NK-92 treated with Interleukin-12 subunit alpha and Interleukin-12 subunit beta, amount 100 ng/mL, for 24 hours (cell line): Measurements from ENCODE around the gene TMEM106A.
"Not testable (repeated sequence)": the region's sequence is repeated elsewhere in the genome, so short reads cannot be mapped to it uniquely, and the experiment has no call there.

Experiments used
- DNase-seq: peaks from one replicate; lab custom pipeline; 2025; lab: John Stamatoyannopoulos, UW

TMEM106A gene, protein sequence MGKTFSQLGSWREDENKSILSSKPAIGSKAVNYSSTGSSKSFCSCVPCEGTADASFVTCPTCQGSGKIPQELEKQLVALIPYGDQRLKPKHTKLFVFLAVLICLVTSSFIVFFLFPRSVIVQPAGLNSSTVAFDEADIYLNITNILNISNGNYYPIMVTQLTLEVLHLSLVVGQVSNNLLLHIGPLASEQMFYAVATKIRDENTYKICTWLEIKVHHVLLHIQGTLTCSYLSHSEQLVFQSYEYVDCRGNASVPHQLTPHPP

DNA sequence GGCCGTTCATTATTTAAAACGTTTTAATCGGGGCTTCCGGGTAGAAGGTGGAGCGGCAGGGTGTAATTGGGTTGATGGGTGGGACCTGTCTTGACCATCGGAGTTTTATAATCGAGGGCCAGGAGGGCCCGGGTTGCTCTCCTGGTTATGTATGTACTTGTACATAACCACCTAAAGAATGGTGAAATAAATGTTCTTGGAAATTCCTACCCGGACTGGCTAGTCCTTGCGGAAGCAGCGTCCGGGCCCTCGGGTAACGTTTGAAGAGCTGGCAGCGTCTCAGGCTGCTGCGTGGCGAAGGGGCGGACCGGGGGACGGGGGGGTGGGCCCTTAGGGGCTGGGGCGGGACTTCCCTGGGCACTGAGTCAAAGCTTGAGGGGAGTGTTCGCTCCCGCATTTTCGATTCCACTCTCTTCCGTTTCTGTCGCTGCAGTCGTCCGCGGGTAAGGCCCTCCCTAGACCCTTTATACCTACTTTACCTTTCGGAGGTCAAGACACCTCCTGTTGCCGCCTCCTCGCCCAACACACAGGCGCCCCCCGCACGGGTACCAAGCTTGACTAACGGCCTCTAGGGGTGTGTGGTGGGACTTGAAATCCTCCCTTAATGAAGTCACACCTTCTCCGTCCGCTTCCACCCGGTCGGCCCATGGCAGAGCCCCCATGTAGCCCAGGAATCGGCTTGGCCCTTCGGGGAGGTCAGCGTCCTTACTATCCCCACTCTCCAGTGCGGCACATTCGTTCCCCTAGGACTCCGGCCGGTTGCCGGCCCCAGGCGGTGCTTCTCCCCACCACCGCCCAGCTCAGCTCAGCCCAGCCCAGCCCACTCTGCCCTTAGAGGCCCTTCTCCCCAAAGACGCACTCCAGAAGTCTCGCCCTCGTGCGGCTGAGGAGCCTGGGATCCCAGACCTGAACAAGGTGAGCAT, at the start of gene TMEM106A:
TSS of gene TMEM106A (plus strand) at position 396 of the 923 bp plus-strand sequence. CDS start 1,167 bp downstream, outside the sequence.
- DNase-seq, result peak; percentile 59

DNA sequence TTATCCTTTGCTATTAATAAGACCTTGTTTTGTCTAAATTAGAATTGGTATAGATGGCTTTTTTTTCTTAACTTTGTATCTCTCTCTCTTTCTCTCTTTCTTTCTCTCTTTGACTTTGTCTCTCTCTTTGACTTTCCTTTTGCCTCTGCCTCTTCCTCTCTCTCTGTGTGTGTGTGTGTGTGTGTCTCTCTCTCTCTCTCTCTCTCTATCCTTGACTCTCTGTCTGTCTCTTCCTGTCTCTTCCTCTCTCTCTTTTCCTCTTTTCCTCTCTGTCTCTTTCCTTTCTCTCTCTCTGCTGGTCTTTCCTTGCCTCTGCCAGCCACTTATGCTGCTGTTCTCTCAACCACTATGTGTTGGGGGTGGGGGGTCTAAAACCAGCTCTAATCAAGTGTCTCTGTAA, 45.7 kb upstream of the TMEM106A start:
- not testable (repeated sequence) for DNase-seq

DNA sequence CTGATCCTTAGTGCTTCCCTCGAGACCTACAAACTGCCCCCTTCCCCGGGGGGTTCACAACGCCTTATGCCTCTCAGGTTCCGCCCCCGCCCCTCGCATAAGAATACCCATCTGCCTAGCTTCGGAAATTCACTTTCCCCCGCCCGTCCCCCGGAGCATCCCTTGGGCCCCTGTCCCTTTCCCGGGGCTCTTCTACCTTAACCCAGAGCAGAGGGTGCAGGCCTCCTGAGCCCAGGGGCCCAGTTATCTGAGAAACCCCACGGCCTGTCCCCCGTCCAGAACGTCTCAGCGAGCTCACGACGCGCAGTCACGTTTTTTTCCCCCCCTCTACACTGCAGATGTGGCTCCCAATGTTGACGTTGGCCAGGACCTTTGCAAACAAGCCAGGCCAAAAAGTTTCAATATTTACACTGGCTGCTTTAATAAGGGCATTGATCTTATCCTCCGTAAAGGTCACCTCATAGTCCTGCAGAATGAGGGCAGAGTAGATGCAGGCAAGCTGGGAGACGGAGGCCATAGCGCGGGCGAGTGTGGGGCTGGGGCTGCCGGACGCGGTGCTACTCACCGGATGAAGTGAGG, 42.0 kb upstream of the TMEM106A start:
- DNase-seq, result no peak

DNA sequence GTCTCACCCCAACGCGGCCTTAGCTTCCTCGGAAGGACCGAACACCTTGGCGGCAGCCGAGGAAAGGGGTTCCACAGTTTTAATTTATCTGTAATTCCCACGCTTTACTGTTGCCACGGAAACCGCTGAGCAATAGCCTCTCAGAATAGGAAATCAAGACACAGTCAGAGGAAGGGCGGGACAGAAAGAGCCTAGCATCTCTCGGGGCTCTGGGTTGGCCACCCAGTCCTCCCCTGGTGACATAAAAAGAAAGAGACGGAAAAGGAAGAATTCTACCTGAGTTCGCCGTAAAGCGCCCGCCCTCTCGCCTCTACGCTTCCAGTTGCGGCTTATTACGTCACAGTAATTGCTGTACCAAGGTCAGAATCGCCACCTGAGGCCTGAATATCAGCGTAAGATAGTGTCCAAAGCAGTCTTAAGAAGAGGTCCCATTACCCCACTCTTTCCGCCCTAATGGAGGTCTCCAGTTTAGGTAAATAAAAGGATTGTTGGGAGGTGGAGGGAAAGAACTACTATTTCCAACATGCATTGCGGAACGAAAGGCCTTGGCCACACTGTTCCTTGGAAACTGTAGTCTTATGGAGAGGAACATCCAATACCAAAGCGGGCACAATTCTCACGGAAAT, 41.4 kb upstream of the TMEM106A start:
- peak; percentile 83 for DNase-seq

DNA sequence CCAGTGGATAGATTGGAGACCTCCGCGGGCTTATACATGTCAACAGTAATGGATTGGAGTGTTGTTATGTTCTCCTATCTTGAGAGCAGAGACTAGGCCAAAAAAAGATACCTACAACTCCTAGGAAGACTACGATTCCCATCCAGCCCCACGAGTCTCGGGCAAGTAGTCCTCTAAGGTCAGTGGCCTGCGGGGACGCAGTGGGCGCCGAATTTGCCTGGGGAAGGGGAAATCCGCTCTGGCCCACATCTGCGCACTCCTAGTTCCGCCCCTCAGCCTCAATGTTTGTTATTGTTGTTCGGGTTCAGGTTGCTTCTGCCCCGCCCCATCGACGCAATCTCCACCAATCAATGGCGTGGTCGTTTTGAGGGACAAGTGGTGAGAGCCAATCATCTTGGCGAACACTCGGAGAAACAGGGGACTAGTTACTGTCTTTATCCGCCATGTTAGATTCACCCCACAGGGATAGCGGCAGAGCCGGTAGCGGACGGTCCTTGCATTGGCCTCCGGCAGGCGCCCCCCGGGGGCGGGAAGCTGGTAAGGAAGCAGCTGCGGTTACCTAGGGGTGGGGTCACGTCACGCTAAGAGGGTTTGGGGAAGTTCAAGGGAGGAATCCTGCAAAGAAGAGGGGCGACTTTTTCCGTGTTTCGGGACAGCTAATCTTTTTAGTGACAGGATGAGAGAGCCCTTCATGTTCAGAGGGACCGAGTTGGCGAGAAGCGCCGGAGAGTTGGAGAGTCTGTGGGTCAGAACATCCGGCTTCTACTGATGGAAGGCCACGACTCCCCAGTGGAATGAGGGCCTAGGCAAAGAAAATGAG, 40.7 kb upstream of the TMEM106A start, which contains the start of gene NBR1:
TSS of gene NBR1 (plus strand) at position 449 of the 820 bp plus-strand sequence. CDS start 4,586 bp downstream, outside the sequence.
- DNase-seq, result peak; percentile 94

DNA sequence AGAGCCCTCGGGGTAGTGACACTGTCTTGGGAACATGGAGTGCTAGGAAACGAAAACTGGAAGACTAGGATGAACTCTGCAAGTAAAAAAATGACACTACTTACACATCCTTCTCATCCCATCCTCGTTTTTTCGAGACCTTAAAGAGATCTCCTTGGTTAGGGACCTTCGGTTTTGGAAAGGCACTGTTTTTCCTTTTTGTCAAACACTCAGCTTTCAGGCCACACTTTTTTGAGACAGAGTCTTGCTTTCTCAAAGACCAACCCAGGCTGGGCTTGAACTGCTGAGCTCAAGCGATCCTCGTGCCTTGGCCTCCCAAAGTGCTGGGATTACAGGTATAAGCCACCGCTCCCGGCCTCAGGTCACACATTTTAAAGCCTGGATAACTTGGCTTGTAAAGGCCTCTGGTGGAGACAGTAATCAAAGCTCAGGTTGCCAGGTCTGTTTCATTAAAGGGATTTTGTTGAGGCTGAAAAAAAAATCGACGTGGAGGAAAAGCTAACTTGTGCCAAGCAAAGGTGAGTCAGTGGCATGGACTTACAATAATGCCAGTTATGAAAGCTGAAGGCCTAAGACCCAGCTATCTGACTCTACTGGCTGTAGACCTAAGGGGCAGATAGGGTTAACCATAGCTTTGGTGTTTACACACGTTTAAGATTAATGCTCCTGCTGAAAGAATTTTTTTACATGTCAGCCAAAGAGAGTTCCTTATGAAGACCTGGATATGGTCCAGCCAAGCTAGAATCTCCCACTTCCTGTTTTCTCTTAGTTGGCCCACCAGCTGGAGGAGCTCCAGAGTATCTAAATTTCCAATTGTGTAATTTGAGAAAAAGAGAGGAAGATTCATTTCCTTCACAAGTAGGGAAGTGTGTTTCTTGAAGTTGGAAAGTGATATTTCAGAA, 39.8 kb upstream of the TMEM106A start:
- no peak for DNase-seq

DNA sequence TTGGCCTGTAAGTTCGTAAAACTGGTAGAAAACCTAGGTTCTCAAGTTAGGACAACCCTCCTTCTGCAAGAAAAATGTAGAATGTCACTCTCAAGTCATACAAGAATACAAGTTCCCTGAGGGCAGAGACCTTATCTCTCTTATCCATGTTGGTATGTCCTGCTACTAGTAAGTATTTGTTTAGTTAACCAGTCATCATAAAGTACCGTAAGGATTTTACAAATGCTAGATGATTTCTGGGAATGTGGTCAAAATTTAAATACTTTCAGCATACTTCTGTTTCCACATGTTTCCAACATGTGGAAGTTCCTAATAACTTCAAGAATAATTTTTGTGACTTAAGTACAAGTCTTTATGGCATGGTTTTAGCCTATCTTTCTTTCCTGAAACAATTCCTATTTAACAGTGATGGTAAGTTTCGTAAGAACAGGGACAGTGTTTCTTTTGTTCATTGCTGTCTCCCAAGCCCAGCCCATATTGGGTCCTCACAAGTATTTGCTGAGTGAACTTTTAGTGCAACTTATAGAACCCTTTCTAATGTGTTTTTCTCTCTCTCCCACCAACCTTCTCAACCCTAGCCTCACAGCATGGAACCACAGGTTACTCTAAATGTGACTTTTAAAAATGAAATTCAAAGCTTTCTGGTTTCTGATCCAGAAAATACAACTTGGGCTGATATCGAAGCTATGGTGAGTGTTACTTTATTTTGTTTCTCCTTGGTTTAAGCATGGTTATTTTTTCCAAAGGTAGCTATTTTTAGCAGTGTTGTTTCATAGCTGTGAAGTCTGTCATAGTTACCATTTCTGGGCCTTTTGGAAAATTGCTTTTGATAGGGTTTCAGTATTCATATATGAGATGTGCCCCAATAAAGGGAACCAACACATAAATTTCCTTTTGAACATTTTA, 36.2 kb upstream of the TMEM106A start:
- no peak for DNase-seq

DNA sequence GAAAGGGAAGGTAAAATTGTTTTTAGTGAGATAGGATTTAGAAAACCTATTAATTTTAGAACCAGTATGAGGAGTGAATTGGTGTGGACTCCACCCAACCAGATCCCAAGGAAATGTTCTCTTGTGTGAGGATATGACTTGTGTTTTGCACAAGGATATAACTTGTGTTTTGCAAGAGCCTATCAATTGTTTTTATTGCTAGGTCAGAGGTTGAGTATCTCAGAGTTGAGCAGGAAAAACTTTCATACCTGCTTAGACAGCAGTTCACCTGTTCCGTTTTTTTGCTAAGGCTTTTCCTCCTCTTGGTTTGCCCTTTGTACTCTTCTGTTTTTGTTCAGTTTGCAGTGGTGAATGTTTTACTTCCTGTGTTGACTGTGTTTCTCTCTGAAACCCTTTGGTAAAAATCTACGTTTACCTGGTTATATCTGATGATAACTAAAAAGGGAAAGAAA, 35.5 kb upstream of the TMEM106A start:
- no peak for DNase-seq

DNA sequence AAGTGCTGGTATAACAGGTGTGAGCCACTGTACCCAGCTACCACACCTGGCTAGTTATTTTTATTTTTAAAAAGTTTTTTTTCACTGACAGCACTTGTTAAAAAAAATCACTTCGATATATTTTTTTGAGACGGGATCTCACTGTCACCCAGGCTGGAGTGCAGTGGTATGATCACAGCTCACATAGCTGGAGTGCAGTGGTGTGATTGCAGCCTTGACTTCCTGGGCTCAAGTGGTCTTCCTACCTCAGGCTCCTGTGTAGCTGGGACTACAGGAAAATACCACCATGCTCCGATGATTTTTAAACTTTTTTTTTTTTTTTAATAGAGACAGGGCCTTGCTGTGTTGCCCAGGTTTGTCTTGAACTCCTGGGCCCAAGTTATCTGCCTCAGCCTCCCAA, 27.8 kb upstream of the TMEM106A start:
- DNase-seq, result no peak

DNA sequence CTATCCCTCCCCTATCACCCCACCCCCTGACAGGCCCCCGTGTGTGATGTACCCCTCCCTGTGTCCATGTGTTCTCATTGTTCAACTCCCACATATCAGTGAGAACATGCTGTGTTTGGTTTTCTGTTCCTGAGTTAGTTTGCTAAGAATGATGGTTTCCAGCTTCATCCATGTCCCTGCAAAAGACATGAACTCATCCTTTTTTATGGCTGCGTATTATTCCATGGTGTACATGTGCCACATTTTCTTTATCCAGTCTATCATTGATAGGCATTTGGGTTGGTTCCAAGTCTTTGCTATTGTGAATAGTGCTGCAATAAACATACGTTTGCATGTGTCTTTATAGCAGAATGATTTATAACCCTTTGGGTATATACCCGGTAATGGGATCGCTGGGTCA, 25.0 kb upstream of the TMEM106A start:
- DNase-seq, result not testable (repeated sequence)

DNA sequence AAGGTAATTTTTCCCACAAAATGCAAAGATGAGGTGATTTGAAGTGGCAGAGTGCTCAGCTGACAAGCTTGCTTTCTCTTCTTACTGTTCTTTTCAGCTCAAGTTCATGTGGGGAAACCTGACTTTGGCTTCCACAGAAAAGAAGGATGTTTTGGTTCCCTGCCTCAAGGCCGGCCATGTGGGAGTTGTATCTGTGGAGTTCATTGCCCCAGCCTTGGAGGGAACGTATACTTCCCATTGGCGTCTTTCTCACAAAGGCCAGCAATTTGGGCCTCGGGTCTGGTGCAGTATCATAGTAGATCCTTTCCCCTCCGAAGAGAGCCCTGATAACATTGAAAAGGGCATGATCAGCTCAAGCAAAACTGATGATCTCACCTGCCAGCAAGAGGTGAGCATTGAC, 18.4 kb upstream of the TMEM106A start:
- no peak for DNase-seq

DNA sequence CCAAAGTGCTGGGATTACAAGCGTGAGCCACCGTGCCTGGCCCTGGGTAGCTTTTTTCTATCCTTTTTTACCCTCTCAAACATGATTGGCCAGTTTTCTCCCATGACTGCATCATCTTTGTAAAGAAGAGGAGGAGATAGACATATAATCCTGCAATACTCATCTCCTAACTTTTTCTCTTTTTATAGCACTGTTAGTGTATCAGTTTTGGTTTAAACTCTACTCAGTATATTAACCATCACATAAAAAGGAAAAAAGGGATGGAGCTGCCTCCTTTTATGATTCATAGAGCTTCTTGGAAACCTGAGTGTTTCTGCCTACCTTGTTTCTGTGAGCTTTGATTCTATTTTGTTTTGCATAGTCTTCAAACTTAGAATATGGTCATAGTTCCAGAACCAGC, 12.0 kb upstream of the TMEM106A start:
- no peak for DNase-seq

DNA sequence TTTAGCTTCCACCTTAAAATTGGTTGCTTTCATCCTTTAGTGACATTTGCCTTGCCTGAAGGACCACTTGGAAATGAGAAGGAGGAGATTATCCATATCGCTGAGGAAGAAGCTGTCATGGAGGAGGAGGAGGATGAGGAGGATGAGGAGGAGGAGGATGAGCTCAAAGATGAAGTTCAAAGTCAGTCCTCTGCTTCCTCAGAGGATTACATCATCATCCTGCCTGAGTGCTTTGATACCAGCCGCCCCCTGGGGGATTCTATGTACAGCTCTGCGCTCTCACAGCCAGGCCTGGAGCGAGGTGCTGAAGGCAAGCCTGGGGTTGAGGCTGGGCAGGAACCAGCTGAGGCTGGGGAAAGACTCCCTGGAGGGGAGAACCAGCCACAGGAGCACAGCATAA, 11.5 kb upstream of the TMEM106A start:
- no peak for DNase-seq

DNA sequence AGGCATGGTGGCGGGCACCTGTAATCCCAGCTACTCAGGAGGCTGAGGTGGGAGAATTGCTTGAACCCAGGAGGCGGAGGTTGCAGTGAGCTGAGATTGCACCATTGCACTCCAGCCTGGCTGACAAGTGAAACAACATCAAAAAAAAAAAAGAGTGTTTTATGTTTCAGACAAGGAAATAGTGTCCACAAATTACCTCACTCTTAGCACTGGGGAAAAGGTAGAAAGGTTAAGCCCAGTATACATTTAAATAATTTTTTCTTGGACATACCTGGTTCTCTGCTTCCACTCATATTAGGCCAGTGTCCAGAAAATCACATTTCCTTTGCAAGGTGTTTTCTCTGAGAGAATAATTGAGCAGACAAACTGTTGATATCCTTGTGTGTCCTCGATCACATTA, 8.7 kb upstream of the TMEM106A start:
- DNase-seq, result not testable (repeated sequence)

DNA sequence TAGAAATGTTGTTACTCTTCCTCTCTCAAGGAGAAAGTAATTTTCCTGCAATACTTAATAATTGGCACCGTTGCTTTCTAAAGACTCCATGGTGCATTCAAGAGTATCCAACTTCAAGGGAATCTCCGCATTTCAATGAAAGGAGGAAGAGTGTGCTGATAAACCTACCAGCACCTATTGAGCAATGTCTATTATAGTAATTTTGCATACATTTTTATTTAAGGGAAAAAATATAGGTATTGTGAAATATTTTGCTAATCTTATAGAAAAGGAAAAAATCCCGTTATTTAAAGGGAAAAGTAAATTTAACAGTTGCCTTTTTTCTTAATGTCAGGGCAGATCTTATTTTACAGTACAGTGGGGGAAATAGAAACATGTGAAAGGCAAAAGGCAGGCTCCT, 1.1 kb upstream of the TMEM106A start:
- no peak for DNase-seq

DNA sequence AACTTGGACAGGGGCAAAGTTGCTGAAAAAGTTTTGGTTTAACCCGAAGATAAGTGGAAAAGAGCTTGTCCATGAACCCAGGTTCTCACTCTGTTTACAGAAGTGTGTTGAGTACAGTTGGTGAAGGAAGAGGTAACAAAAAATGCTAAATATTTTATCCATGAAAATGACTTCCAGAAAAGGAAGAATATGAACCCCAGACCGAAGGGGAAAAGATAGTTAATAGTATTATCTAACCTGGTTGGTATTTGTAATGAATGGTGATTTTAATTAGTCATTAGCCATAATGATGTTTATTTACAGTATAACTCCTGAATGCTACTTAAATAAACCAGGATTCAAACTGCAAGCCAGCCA, 574 bp upstream of the TMEM106A start:
- DNase-seq, result no peak

DNA sequence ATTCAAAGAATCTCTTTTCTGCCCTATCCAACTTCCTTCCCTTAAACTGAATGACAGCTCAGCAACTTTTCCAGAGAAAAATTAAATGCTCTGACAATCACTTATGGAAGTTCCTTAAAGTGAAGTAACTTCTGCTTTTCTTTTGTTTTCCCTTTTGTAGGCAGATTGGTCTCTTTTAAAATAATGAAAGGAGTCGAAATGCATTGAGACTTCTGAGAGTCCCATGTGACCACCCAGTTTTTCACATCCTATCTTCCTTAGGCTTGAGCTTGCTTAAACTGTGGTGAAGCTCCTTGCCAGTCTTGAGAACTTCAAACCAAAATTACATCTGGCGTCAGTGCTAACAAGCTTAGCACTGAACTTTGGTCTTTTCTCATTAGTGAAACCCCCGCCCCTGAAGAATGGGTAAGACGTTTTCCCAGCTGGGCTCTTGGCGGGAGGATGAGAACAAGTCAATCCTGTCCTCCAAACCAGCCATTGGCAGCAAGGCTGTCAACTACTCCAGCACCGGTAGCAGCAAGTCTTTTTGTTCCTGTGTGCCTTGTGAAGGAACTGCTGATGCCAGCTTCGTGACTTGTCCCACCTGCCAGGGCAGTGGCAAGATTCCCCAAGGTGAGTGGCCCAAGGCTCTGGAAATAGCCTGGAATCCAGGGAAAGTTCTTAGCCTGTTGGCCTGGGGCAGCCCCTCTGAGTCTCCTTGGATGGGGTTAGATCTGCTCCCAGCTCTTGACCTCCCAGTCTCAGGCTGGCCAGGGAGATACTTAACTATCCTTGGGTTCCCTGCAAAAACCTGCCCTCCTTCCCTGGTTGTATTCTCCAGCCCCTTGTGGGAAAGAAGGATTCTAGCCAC, 1.2 kb downstream of the TMEM106A start:
- DNase-seq, result no peak

DNA sequence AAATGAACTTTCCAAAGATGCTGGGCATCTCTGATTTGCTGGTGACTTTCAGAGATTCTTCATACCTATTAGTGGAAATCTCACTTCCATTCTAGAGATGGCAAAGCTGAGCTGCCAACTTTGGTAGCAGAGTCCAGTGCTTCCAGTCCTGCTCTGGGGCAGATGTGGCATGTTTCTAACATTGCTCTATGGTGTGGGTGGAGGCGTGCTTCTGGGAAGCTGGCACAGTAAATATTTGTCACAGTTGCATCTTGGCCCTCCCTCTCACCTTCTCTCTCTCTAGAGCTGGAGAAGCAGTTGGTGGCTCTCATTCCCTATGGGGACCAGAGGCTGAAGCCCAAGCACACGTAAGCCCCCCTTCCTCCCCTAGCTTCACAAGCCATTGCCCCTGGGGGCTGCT, 1.9 kb downstream of the TMEM106A start:
- DNase-seq, result no peak
